GM18909 (cell line): Measurements from ENCODE around the gene MICAL3.

Experiments
- ATAC-seq: cut with Tn5 transposase; IDR thresholded peaks from one replicate; pipeline ENCODE4 v1.9.1; 2021; ENCODE audit warnings: mild to moderate bottlenecking; ENCODE audit not compliant: unreplicated experiment, poor library complexity

Gene MICAL3

GRCh38 chr22:17874231-17874905 lies 150.0 kb downstream of the MICAL3 start:
- no peak for ATAC-seq

GRCh38 chr22:17873804-17874203 lies 150.6 kb downstream of the MICAL3 start:
- no peak for ATAC-seq

- ATAC-seq: no peak
Measured at GRCh38 chr22:17873116-17873515, 151.2 kb downstream of the MICAL3 start.

- no peak for ATAC-seq
Measured at GRCh38 chr22:17872471-17872870, 151.9 kb downstream of the MICAL3 start.

- ATAC-seq: no peak
Measured at GRCh38 chr22:17871726-17872458, 152.5 kb downstream of the MICAL3 start.

GRCh38 chr22:17870407-17870806 lies 154.0 kb downstream of the MICAL3 start:
- ATAC-seq: no peak

GRCh38 chr22:17869285-17870096 lies 154.9 kb downstream of the MICAL3 start:
- no peak for ATAC-seq

- no peak for ATAC-seq
Measured at GRCh38 chr22:17868771-17869170, 155.6 kb downstream of the MICAL3 start.

- no peak for ATAC-seq
Measured at GRCh38 chr22:17867160-17867785, 157.1 kb downstream of the MICAL3 start.

- no peak for ATAC-seq
Measured at GRCh38 chr22:17866621-17867020, 157.7 kb downstream of the MICAL3 start.

- no peak for ATAC-seq
Measured at GRCh38 chr22:17866127-17866526, 158.2 kb downstream of the MICAL3 start.

GRCh38 chr22:17865183-17866055 lies 158.9 kb downstream of the MICAL3 start:
- ATAC-seq: no peak

- ATAC-seq: no peak
Measured at GRCh38 chr22:17864398-17865182, 159.8 kb downstream of the MICAL3 start.

GRCh38 chr22:17862646-17863181 lies 161.6 kb downstream of the MICAL3 start:
- ATAC-seq: no peak

GRCh38 chr22:17861909-17862308 lies 162.5 kb downstream of the MICAL3 start:
- ATAC-seq: no peak

GRCh38 chr22:17860220-17860965 lies 164.0 kb downstream of the MICAL3 start:
- ATAC-seq: no peak

- ATAC-seq: no peak
Measured at GRCh38 chr22:17858033-17858432, 166.3 kb downstream of the MICAL3 start.
